Stimulated activated effector memory CD8-positive, alpha-beta T cell treated with anti-CD3 and anti-CD28 coated beads, Interleukin-12 subunit alpha, Interleukin-12 subunit beta, amount 100 ng/mL, for 72 hours (primary cell): ENCODE measurements around the gene RRAS.
"Not testable (repeated sequence)": the region's sequence is repeated elsewhere in the genome, so short reads cannot be mapped to it uniquely, and the experiment has no call there.

Experiments
- ATAC-seq: fragments of 150-1000 bp; cut with Tn5 transposase; 2 replicates; pipeline ENCODE4 v1.10.0; 2021
- DNase-seq, 2 donors: peaks; one replicate each; pipeline ENCODE4 v3.0.0; 2021 to 2022; ENCODE audit warnings: low spot score in 2 of 2
- H3K27ac Mint-ChIP-seq: one replicate; pipeline ENCODE4 v1.8.0; 2022; ENCODE audit warnings: mild to moderate bottlenecking, mixed read lengths
- H3K36me3 Mint-ChIP-seq: one replicate; pipeline ENCODE4 v1.8.0; 2022; ENCODE audit warnings: mild to moderate bottlenecking, mixed read lengths
- H3K4me1 Mint-ChIP-seq: one replicate; pipeline ENCODE4 v1.8.0; 2022; ENCODE audit warnings: mixed read lengths
- H3K4me3 Mint-ChIP-seq: one replicate; pipeline ENCODE4 v1.8.0; 2022; ENCODE audit warnings: mild to moderate bottlenecking, mixed read lengths
- H3K9me3 Mint-ChIP-seq: one replicate; pipeline ENCODE4 v1.8.0; 2022; ENCODE audit warnings: mixed read lengths

The RRAS gene

GRCh38 chr19:49632576-49632975 lies 7.4 kb downstream of the RRAS start:
- Mint-ChIP-seq H3K36me3 (peaks cover 46% of the 10 kb centered on the region), H3K9me3 (no peaks in the 10 kb centered on the region), H3K4me1 (peaks cover 16% of the 10 kb centered on the region), H3K4me3 (no peak overlapping the region), H3K27ac (no peak overlapping the region)
- ATAC-seq, result no peak
- DNase-seq, result no peak

- ATAC-seq (no peak), DNase-seq (no peak)
- Mint-ChIP-seq H3K9me3 (no peaks in the 10 kb centered on the region), H3K27ac (no peak overlapping the region), H3K4me3 (no peak overlapping the region), H3K36me3 (peaks cover 45% of the 10 kb centered on the region), H3K4me1 (peaks cover 15% of the 10 kb centered on the region)
These were observed 8.2 kb downstream of the RRAS start for GRCh38 chr19:49631610-49632192.

- DNase-seq (no peak), ATAC-seq (no peak)
- Mint-ChIP-seq H3K27ac (no peak overlapping the region), H3K36me3 (peaks cover 42% of the 10 kb centered on the region), H3K4me3 (no peak overlapping the region), H3K4me1 (peaks cover 12% of the 10 kb centered on the region), H3K9me3 (no peaks in the 10 kb centered on the region)
These were observed 8.8 kb downstream of the RRAS start for GRCh38 chr19:49631014-49631588.

GRCh38 chr19:49629659-49630058 lies 10.3 kb downstream of the RRAS start:
- H3K4me3 Mint-ChIP-seq, result no peak overlapping the region
- H3K27ac Mint-ChIP-seq, result no peak overlapping the region
- H3K9me3 Mint-ChIP-seq, result no peaks in the 10 kb centered on the region
- no peak for DNase-seq
- H3K36me3 Mint-ChIP-seq, result peaks cover 43% of the 10 kb centered on the region
- H3K4me1 Mint-ChIP-seq, result no peaks in the 10 kb centered on the region
- ATAC-seq, result no peak

- Mint-ChIP-seq H3K4me3 (no peak overlapping the region), H3K27ac (no peak overlapping the region), H3K9me3 (no peaks in the 10 kb centered on the region), H3K36me3 (peaks cover 74% of the 10 kb centered on the region), H3K4me1 (no peaks in the 10 kb centered on the region)
- no peak for DNase-seq
- ATAC-seq, result no peak
These were observed 13.7 kb downstream of the RRAS start for GRCh38 chr19:49626226-49626625.

- no peaks in the 10 kb centered on the region for H3K4me1 Mint-ChIP-seq
- H3K9me3 Mint-ChIP-seq, result no peaks in the 10 kb centered on the region
- H3K36me3 Mint-ChIP-seq, result peaks cover 80% of the 10 kb centered on the region
- no peak for DNase-seq
- no peak for ATAC-seq
- H3K27ac Mint-ChIP-seq, result no peak overlapping the region
- no peak overlapping the region for H3K4me3 Mint-ChIP-seq
These were observed 14.7 kb downstream of the RRAS start for GRCh38 chr19:49624967-49625910.

GRCh38 chr19:49617860-49618259 lies 22.1 kb downstream of the RRAS start:
- peaks cover 92% of the 10 kb centered on the region for H3K36me3 Mint-ChIP-seq

GRCh38 chr19:49616945-49617344 lies 23.0 kb downstream of the RRAS start:
- DNase-seq (no peak), ATAC-seq (no peak)
- Mint-ChIP-seq H3K36me3 (peaks cover 83% of the 10 kb centered on the region), H3K4me1 (peaks cover 37% of the 10 kb centered on the region), H3K27ac (peak overlapping the region; percentile 61), H3K4me3 (no peak overlapping the region), H3K9me3 (no peaks in the 10 kb centered on the region)

More at GRCh38 chr19:49617860-49618259, 22.1 kb downstream of the RRAS start:
- not testable (repeated sequence) for H3K9me3 Mint-ChIP-seq, DNase-seq, H3K4me3 Mint-ChIP-seq, ATAC-seq
- peak overlapping the region; percentile 61 for H3K27ac Mint-ChIP-seq
- peaks cover 30% of the 10 kb centered on the region for H3K4me1 Mint-ChIP-seq

GRCh38 chr19:49616532-49616931 lies 23.4 kb downstream of the RRAS start:
- ATAC-seq (no peak), DNase-seq (no peak)
- no peaks in the 10 kb centered on the region for H3K9me3 Mint-ChIP-seq
- H3K36me3 Mint-ChIP-seq, result peaks cover 78% of the 10 kb centered on the region
- no peak overlapping the region for H3K4me3 Mint-ChIP-seq
- no peak overlapping the region for H3K27ac Mint-ChIP-seq
- peaks cover 37% of the 10 kb centered on the region for H3K4me1 Mint-ChIP-seq

GRCh38 chr19:49615861-49616260 lies 24.1 kb downstream of the RRAS start:
- Mint-ChIP-seq H3K27ac (peak overlapping the region; percentile 93), H3K4me1 (peaks cover 37% of the 10 kb centered on the region), H3K4me3 (no peak overlapping the region), H3K9me3 (no peaks in the 10 kb centered on the region), H3K36me3 (peaks cover 78% of the 10 kb centered on the region)
- ATAC-seq (no peak), DNase-seq (no peak)

- DNase-seq (peak in 1 of 2 donors; percentile 72), ATAC-seq (peak; percentile 96)
- Mint-ChIP-seq H3K4me1 (peaks cover 37% of the 10 kb centered on the region), H3K9me3 (no peaks in the 10 kb centered on the region), H3K27ac (peak overlapping the region; percentile 93), H3K36me3 (peaks cover 79% of the 10 kb centered on the region), H3K4me3 (peak overlapping the region; percentile 67)
These were observed 25.7 kb downstream of the RRAS start for GRCh38 chr19:49614096-49614833.

GRCh38 chr19:49613374-49613773 lies 26.6 kb downstream of the RRAS start:
- H3K27ac Mint-ChIP-seq, result peak overlapping the region; percentile 93
- no peaks in the 10 kb centered on the region for H3K9me3 Mint-ChIP-seq
- H3K36me3 Mint-ChIP-seq, result peaks cover 79% of the 10 kb centered on the region
- DNase-seq, result no peak
- ATAC-seq, result no peak
- peaks cover 30% of the 10 kb centered on the region for H3K4me1 Mint-ChIP-seq
- peak overlapping the region; percentile 67 for H3K4me3 Mint-ChIP-seq

GRCh38 chr19:49609499-49610092 lies 30.3 kb downstream of the RRAS start:
- Mint-ChIP-seq H3K4me1 (peaks cover 22% of the 10 kb centered on the region), H3K36me3 (peaks cover 73% of the 10 kb centered on the region), H3K27ac (no peak overlapping the region), H3K4me3 (no peak overlapping the region), H3K9me3 (no peaks in the 10 kb centered on the region)
- ATAC-seq (no peak), DNase-seq (no peak)

GRCh38 chr19:49605605-49606004 lies 34.3 kb downstream of the RRAS start:
- H3K36me3 Mint-ChIP-seq, result peaks cover 94% of the 10 kb centered on the region

GRCh38 chr19:49602806-49603205 lies 37.1 kb downstream of the RRAS start:
- ATAC-seq (no peak), DNase-seq (no peak)
- H3K4me3 Mint-ChIP-seq, result no peak overlapping the region
- no peaks in the 10 kb centered on the region for H3K9me3 Mint-ChIP-seq
- H3K4me1 Mint-ChIP-seq, result peaks cover 15% of the 10 kb centered on the region
- peak overlapping the region; percentile 37 for H3K27ac Mint-ChIP-seq
- peaks cover 93% of the 10 kb centered on the region for H3K36me3 Mint-ChIP-seq

More at GRCh38 chr19:49605605-49606004, 34.3 kb downstream of the RRAS start:
- no peak for ATAC-seq
- DNase-seq, result no peak
- H3K27ac Mint-ChIP-seq, result peak overlapping the region; percentile 52
- H3K4me3 Mint-ChIP-seq, result no peak overlapping the region
- no peaks in the 10 kb centered on the region for H3K9me3 Mint-ChIP-seq
- H3K4me1 Mint-ChIP-seq, result peaks cover 7% of the 10 kb centered on the region
